ENCODE data around the gene WDFY2.

The WDFY2 gene

DNA sequence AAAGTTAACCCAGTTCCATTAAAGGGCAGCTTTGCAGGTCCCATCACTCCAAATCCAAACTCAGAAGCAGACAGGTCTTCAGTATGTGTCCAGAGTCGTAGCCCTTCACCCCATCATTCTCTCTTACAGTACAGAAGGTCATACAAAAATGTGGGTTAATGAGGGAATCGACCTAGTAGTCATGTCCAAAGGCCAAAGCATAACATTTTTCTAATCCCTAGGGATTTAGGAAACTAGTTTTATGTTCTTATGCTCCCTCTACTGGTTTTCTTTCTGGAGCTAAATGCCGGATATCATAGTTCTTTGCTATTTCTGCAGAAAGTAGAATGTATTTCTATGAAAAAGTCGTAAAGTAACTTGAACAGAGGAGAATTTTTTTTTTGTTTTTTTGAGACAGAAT is 147.5 kb downstream of the WDFY2 start:
- H4K20me1 ChIP-seq (ENCODE audit: low read depth, low read length), result no peaks in the 10 kb centered on the region
- H3K79me2 ChIP-seq (ENCODE audit: insufficient read depth, low read length), result no peaks in the 10 kb centered on the region
- no peak overlapping the region for H2AFZ ChIP-seq (ENCODE audit: low read depth, low read length, severe bottlenecking)
- no peaks in the 10 kb centered on the region for H3K9me3 ChIP-seq (ENCODE audit: insufficient read depth, low read length)
- no peaks in the 10 kb centered on the region for H3K36me3 ChIP-seq (ENCODE audit: low read length)
- H3K9me2 ChIP-seq (replicated peaks; ENCODE audit: insufficient read depth, low read length), result no peaks in the 10 kb centered on the region
- H3K4me2 ChIP-seq (ENCODE audit: low read depth, low read length, poor library complexity, severe bottlenecking), result no peak overlapping the region
- no peak overlapping the region for H3K9ac ChIP-seq (ENCODE audit: low read length)
- no peaks in the 10 kb centered on the region for H3F3A ChIP-seq (ENCODE audit: insufficient read depth)
- no peak for TF ChIP-seq EZH2phosphoT487 (conservative IDR thresholded peaks at IDR 0.05; ENCODE audit: low read length)
- TF ChIP-seq, protein P1, sequence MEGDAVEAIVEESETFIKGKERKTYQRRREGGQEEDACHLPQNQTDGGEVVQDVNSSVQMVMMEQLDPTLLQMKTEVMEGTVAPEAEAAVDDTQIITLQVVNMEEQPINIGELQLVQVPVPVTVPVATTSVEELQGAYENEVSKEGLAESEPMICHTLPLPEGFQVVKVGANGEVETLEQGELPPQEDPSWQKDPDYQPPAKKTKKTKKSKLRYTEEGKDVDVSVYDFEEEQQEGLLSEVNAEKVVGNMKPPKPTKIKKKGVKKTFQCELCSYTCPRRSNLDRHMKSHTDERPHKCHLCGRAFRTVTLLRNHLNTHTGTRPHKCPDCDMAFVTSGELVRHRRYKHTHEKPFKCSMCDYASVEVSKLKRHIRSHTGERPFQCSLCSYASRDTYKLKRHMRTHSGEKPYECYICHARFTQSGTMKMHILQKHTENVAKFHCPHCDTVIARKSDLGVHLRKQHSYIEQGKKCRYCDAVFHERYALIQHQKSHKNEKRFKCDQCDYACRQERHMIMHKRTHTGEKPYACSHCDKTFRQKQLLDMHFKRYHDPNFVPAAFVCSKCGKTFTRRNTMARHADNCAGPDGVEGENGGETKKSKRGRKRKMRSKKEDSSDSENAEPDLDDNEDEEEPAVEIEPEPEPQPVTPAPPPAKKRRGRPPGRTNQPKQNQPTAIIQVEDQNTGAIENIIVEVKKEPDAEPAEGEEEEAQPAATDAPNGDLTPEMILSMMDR (IDR thresholded peaks at IDR 0.05; ENCODE audit: insufficient read depth, low read length, poor library complexity, severe bottlenecking), result no peak
- no peak overlapping the region for H3K4me3 ChIP-seq (ENCODE audit: insufficient read depth, low read length, poor library complexity, severe bottlenecking)
- no peaks in the 10 kb centered on the region for H3K27me3 ChIP-seq (ENCODE audit: low read length)
- no peak overlapping the region for H3K27ac ChIP-seq (ENCODE audit: low read depth, low read length)

DNA sequence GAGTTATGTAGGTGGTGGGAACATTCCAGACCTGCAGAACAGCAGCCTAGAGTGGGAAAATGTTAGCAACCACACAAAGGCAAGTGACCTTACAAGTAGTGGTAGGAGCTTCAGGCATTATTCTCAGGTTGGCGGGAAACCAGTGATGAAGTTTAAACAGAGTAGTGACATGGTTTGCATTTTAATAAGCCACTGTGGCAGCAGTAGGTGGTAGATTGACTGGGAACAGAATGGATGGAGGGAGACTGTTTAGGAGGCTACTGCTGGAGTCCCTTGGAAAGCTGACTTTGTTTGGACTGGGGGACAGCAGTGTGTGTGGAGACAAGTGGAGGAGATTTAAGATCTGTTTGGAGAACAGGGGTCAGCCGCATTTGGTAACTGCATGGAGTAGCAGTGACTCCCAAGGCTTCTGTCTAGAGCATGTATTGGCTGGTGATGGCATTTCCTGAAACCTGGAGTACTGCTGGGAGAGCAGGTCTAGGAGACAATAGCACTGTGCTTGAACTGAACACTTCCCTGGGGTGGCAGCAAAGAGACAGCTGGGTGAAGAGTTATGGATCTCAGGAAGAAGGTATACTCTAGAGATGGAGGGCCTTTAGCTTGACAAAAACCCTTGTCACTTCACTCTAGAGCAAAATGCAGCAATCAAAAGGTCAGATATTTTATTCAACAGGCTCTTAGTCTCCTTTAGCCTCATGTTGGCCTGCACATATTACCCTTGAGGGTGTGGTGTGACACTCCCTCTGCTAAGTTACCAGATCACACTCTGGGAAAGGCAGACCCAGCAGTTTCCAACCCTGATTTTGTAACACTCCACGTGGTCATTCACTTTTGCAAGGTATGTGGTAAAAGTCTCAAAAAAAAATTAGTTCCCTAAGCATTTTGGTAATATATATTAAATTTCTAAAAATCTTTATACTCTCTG is 149.4 kb downstream of the WDFY2 start:
- H3K9me2 ChIP-seq (replicated peaks; ENCODE audit: insufficient read depth, low read length), result no peaks in the 10 kb centered on the region

DNA sequence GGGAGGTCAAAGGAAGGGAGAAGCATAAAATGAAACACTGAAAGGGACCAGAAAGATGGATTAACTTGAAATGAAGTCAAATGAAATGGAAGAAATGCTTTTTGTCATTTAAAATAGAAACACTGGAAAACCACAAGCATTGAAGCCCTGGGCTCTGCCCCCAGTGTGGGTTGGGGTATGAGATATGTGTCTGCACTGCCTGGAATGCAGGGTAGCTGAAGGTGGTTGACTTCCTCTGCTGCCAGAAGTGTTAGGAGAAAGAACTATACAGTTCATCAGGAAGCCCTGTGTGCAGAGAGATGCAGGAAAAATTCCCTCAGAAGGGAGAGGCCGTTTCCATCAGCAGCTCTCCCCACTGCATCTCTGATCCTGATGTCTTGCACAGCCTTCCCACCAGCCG is 150.5 kb downstream of the WDFY2 start:
- H3F3A ChIP-seq (ENCODE audit: insufficient read depth), result no peaks in the 10 kb centered on the region
- H3K27me3 ChIP-seq (ENCODE audit: low read length), result no peaks in the 10 kb centered on the region
- H4K20me1 ChIP-seq (ENCODE audit: low read depth, low read length), result no peaks in the 10 kb centered on the region
- H3K9ac ChIP-seq (ENCODE audit: low read length), result no peak overlapping the region
- H3K27ac ChIP-seq (ENCODE audit: low read depth, low read length), result no peak overlapping the region
- no peaks in the 10 kb centered on the region for H3K9me2 ChIP-seq (replicated peaks; ENCODE audit: insufficient read depth, low read length)
- TF ChIP-seq, protein P1 (IDR thresholded peaks at IDR 0.05; ENCODE audit: insufficient read depth, low read length, poor library complexity, severe bottlenecking), result no peak
- no peak for TF ChIP-seq EZH2phosphoT487 (conservative IDR thresholded peaks at IDR 0.05; ENCODE audit: low read length)
- no peak overlapping the region for H3K4me3 ChIP-seq (ENCODE audit: insufficient read depth, low read length, poor library complexity, severe bottlenecking)
- H3K79me2 ChIP-seq (ENCODE audit: insufficient read depth, low read length), result no peaks in the 10 kb centered on the region
- H3K4me2 ChIP-seq (ENCODE audit: low read depth, low read length, poor library complexity, severe bottlenecking), result no peak overlapping the region
- no peak overlapping the region for H2AFZ ChIP-seq (ENCODE audit: low read depth, low read length, severe bottlenecking)
- no peaks in the 10 kb centered on the region for H3K9me3 ChIP-seq (ENCODE audit: insufficient read depth, low read length)
- no peaks in the 10 kb centered on the region for H3K36me3 ChIP-seq (ENCODE audit: low read length)

More for the DNA sequence above, 149.4 kb downstream of the WDFY2 start:
- H3F3A ChIP-seq (ENCODE audit: insufficient read depth), result no peaks in the 10 kb centered on the region
- no peaks in the 10 kb centered on the region for H3K36me3 ChIP-seq (ENCODE audit: low read length)
- no peaks in the 10 kb centered on the region for H4K20me1 ChIP-seq (ENCODE audit: low read depth, low read length)
- no peak overlapping the region for H3K4me3 ChIP-seq (ENCODE audit: insufficient read depth, low read length, poor library complexity, severe bottlenecking)
- no peak overlapping the region for H2AFZ ChIP-seq (ENCODE audit: low read depth, low read length, severe bottlenecking)
- no peaks in the 10 kb centered on the region for H3K27me3 ChIP-seq (ENCODE audit: low read length)
- H3K27ac ChIP-seq (ENCODE audit: low read depth, low read length), result no peak overlapping the region
- H3K9ac ChIP-seq (ENCODE audit: low read length), result no peak overlapping the region
- no peak overlapping the region for H3K4me2 ChIP-seq (ENCODE audit: low read depth, low read length, poor library complexity, severe bottlenecking)
- TF ChIP-seq, protein P1 (IDR thresholded peaks at IDR 0.05; ENCODE audit: insufficient read depth, low read length, poor library complexity, severe bottlenecking), result no peak
- no peak for TF ChIP-seq EZH2phosphoT487 (conservative IDR thresholded peaks at IDR 0.05; ENCODE audit: low read length)
- H3K79me2 ChIP-seq (ENCODE audit: insufficient read depth, low read length), result no peaks in the 10 kb centered on the region
- no peaks in the 10 kb centered on the region for H3K9me3 ChIP-seq (ENCODE audit: insufficient read depth, low read length)
